GM18868 (cell line): ENCODE data around the gene DMAP1.

Experiments used
- ATAC-seq: cut with Tn5 transposase; IDR thresholded peaks from one replicate; pipeline ENCODE4 v1.9.1; 2021; ENCODE audit warnings: mild to moderate bottlenecking, moderate library complexity; ENCODE audit not compliant: unreplicated experiment

DMAP1 gene

DNA sequence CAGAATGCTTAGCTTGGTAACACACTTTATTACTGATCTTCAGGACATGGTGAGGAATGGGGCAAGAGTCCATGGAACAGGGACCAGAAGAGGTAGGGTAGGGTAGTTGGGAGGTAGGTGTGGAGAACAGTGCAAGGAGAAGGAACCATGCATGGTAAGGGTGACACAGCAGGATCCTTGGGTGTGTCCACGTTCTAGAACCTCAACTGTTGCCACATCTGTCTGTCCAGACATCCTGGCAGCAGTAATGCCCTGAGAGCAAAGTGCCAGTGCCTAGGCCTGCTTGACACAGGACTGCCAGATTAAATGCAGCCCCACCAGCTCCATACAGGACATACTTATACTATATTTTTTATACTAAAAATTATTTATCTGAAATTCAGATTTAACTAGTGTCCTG lies 13.9 kb downstream of the DMAP1 start:
- no peak for ATAC-seq

DNA sequence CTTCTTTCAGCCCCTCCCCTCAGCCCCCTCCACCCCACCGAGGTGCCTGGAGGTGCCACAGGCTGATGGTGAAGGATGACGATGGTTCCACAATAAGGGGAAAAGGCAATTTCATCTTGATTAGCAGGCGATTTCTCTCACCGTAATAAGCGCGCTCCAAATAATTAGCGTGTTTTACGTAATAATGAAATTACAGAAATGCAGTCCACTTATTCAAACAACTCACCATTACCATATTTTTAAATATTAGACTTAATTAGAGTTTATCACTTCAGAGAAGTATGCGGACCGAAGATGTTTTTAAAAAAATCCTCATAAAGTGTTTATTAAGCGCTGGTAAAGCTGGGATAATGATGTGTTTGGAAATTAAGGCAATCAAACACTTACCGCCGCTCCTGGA lies 14.9 kb downstream of the DMAP1 start:
- no peak for ATAC-seq

DNA sequence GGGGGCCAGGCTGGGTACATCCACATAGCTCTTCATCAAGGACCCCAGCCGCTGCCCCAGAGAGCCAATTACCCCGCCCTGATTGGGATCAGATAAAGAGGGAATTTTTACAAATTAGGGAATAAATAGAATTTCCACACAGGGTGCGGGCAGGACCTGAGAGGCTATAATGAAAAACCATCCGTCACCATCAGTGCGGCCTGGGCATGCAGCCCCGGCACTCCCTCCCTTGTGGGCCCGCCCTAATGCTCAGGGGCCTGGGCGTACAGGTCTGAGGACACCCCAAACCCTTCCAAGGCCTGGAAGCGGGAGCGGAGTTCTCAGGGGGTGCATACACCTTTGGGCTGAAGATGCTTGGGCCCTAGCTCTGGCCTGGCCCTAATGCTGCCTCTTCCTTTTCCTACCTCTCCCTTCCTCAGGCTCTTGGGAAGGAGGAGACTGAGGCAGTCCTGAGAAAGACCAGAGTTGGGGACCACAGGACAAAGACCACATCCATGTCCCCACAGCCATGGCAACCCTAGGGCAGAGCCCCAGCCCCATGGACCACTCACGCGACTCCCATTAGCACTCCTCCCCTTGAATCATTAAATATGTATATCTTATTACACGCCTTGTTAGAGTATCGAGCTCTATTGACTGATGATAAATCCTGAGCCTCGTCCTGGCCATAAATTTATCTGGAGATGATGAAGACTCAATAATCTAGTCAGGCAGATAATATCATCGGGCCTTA lies 16.3 kb downstream of the DMAP1 start:
- ATAC-seq: no peak

DNA sequence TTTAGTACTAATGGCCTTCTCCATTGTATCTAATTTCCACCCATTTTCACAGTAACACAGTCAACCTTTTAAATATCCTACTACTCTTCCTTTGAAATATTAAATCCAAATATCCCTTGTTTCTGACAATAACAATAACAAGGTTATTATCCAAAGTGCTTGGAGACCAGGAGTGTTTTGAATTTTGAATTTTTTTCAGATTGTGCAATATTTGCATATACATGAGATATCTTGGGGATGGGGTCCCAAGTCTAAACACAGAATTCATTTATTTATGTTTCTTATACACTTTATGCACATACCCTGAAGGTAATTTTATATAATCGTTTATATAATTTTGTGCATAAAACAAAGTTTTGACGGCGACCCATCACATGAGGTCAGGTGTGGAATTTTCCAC lies 17.5 kb downstream of the DMAP1 start:
- no peak for ATAC-seq

DNA sequence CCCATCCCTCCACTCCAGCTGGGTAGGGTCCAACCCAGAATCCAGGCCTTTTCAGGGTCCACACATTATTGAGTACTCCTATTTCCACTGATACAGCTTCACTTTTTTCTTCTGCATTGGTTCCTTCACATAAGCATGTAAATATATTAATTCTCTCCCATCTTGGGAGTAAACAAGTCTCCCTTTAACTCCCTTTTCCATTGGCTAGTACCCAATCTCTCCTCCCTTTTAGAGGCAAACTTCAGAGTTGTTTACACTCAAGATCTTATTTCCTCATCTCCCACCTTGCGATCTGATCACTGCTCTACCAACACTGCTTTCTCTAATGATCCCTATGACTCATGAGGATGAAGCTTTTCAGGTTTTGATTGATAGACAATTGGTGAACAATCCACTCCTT lies 20.3 kb downstream of the DMAP1 start:
- no peak for ATAC-seq

DNA sequence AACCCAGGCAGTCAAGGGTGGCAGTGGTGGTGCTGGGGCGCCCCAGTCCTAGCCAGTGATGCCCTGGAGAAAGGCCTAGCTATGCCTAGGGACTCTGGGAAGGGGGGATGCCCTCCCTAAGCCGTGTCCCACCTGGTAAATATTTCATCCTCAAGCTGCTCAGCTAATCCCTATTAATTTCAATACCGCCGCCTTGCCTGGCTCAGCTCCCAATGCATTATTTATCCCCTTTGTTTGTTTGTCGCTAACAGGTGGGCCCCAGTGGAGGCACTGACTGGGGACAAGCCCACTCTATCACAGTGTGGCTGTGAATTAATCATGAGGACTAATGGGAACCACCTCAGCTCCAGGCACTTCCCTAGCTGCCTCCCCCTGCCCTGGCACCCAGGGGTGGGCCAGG lies 22.5 kb downstream of the DMAP1 start:
- no peak for ATAC-seq

DNA sequence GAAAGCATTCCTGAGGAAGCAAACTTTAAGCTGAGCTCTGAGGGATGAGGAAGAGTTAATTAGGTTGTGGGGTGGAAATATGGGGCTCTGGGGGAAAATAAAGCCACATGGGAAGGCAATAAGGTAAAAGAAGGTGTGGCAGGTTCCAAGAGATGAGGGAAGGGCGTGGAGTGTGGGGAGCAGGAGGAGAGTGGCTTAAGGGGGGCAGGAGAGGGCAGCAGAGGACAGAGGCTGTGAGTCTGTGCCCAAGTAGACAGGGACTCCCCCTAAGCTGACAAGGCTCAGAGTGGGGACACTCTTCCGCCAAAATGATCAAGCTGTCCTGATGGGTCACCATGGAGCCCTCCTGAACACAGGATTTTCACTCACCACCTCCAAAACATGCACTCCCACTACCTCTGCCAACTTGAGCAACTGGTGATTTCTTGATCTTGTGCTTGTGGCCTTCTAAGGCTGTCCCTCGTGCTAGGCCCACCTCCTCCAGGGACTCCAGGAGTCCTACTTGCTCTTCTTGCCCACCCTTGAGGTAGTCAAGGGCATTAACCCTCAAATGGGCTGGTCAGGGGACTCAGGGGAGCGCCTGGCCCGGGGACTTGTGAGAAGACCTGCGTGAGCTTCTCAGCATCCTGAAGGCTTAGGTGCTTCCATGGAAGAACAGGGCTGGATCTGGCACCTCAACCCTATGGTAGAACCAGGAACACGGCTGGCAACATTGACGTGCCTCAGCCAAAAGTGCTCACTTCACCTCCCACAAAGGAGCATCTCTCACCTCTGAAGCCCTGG lies 23.4 kb downstream of the DMAP1 start:
- no peak for ATAC-seq

DNA sequence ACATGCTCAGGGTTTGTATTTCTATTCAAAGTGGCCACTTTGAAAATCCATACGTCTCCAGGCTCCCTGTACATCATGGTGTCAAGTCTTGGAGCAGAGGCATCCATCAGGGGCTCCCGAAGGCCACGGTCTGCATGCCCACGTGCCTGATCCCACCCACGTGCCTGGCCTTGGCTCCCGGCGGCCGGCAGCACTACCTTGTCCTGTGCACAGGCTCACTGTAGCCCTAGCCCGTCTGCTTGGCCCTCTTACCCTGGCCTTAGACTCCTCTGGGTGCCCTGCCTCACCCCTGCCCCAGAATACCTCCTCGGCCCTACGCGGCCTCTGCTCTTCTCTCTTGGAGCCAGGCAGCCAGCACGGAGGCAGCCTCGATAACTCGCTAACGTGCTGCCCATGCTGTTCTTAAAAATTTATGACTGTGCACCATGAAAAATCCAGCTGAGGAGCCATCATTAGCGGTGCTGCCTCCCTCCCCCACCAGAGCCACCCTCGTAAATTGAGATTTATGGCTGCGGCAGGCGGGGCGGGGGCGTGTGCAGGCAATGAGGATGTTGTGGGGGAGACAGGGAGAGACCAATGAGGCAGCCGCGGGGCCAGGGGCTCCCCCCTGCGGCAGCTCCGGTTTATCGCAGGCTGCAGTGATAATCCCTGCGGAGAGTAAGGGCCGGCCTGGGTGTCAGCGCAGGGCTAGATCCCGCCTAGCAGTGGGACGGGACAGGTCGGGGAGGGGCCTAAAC lies 24.6 kb downstream of the DMAP1 start:
- peak; percentile 70 for ATAC-seq

DNA sequence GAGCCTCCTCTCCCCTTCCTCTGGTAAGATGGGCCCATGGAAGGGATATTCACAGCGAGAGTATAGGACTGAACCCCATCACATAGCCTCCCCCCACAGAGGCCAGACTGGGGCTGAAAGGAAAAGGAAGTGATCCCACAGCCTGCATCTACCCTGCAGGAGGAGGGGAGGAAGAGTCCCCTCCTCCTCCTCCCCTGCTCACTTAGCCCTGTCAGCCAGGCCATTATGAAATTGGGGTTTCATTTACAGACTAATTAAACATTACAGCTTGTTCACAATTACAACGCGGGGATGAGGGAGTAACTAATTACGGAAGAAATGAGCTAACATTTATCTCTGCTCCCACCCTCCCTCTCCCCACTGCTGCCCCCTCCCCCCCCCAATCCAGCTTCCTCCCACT lies 25.4 kb downstream of the DMAP1 start:
- no peak for ATAC-seq

DNA sequence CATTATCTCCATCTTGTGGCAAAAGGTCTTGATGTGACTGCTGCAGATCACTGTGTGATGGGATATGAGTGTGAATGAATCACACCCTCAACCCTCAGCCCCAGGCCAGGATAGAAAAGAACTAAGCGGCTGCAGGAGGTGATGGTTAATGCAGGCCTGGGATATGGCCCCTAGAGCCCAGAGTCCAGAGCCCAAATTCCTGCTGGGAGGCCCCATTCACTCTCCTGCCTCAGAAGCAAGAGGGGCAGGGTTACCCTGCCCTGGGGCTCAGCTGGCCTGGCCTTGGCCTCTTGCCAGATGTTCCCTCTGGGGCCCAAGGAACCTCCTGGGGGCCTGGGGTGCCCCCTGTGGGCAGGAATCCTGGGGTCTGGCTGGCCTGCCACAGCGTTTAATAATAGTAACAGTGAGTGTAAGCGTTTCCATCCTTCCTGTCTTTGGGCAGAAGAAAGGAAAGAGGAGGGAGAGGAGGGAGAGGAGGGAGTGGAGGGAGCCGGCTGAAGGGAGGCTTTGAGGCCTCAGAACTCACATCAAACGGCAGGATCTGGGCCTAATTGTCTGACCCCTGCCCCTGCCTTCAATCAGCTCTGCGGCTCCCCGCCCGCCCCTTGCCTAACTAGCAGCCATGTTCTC lies 26.2 kb downstream of the DMAP1 start:
- ATAC-seq: no peak

DNA sequence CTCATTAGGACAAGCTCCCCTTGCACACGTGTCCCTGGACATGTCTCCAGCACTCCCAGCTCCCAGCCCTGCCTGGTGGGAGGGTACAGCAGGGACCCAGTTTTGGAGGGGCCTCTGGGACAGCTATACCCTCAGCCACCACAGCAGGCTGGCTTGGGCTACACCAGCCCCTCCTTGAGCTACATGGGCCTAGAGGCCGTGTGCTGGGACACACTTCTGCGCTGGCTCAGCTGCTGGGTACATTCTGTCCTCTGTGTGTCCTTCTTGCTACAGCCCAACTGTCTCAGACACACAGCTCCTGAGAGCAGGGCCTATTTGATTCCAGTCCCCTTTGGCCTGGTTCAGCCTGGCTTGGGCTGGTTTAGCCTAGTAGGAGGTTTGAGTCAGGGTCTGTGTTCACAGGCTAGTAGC lies 26.7 kb downstream of the DMAP1 start:
- ATAC-seq: no peak

DNA sequence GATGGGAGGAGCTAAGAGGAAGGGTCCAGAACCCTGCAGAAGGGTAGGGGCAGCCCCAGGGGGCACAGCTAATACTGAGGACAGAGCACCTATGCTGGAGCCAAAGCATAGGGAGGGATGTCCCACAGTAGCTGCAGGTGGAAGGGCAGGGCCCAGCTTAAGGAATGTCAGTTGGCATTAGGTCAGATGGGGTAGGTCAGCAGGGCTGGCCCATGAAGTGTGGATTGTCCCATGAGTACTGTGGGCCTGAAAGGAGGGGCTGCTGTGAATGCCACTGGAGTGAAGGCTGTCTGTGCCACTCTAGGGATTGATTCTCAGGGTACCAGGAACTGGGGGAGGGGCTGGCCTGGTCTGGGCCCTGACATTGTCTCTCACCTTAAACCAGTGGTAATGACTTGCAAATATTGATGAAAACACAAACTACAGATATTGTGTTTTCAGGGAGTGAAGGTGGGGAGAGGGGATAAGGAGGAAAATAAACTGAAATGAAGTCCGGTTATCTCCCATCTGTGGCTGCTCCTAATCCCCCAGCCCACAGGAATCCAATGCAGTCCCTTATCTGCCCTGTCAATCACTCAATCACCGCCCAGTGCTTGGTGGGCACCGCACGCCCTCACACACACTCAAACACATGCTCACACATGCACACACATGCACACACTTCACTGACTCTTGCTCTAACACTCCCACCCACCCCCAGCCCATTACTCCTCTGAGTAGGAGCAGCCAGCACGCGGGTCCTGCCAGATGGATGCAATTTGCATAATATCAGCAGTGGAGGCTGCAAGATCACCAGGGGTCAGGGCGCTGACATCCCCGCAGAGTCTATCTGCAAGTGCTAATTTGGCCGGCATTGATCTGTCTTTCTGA lies 27.8 kb downstream of the DMAP1 start:
- no peak for ATAC-seq

DNA sequence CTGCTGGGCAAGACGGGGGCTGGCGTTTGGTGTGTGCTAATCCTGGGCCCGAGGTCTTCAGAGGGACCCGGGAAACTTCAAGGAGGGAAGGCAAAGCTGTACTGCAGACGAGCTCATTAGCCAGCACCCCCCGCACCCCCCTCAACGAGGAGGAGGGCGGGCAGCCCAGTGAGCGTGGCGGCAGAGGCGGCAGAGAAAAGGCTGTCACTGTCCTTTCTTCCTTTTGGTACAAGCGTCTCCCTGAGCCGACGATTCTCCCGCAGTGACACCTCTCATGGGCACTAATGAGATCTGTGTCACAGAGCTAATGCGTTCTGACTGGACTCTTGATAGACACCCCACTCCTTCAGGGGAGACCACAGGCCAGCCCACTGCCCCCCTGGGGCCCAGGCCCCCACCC lies 29.5 kb downstream of the DMAP1 start:
- ATAC-seq: no peak

DNA sequence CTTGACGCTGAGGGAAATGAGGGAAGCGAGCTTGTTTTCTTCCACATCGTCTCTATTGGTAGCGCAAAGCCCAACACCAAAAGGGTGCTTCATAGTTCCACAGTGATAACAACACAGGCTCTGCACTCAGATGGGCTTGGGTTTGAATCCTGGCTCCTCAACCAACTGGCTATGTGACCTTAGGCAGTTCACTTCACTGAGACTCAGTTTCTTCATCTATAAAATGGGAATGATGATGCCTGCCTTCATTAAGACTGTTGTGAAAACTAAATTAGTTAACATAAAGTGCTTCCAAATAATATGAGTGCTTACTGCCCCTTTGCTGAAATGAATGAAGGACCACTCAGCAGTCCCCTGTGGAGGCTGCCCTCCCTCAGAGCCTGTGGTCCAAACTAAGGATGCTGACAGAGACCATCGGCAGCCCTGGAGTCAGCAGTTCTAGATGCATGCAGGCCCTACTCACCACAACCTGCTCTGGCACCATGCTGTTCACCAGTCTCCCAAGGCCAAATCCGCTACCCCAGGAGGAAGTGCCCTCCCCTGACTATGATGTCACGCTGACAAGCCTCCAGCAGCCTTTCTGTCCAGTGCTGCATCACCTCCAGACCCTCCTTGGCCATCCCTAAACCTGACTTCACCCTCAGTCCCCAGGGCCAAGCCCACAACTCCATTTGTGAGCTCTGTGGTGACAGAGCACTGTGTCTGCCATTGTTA lies 30.7 kb downstream of the DMAP1 start:
- ATAC-seq: no peak

DNA sequence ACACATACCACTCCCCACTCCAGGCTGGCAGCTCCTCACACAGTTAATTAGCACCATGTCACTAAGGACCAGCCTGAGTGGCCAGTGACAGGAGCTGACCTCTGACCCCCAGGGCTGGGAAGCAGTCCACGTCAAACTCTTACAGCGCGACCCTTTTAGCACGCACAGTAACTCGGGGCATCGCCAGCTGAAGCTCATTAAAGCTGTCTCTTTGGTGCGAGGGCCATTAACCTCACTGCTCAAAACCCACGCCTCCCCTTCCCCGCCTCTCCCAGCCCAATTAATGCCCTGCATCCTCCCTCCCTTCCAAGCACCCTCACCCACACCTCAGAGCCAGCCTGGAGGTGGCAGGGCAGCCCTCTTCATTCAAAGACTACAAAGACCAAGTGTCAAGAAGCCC lies 31.7 kb downstream of the DMAP1 start:
- no peak for ATAC-seq

DNA sequence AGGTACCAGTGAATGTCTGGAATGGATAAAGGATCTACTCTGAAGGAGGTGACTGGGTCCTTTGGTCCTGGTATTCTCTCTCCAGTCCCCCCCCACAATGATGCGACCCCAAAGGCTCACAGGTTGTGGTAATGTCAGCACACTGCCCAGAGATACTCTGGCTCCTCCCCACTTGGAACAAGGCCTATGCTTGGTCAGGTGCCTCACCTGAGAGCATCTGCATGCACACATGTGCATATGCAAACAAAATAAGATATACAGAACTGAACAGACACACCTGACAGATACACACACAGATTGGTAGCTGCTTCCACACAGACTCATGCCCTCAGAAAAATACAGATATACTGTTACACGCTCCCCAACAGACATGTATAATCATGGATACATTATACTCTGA lies 33.5 kb downstream of the DMAP1 start:
- ATAC-seq: no peak

DNA sequence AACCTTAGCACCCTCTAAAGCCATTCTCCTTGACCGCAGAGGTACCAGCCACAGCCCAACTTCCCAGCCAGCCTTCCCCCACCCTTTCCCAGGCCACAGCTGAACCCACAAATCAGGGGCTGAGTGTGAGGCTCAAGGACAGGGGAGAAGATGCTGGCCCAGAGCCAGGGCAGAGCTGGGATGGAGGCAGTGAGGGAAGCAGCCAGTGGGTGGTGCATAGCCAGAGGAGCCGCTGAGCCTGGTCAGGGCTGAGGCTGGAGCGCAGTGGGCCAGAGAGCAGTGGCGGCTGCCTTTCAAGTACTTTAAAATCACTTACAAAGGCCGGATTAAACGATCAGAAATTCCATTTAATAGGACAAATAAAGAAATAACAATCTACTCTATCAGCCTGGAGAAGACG lies 36.3 kb downstream of the DMAP1 start:
- ATAC-seq: no peak

DNA sequence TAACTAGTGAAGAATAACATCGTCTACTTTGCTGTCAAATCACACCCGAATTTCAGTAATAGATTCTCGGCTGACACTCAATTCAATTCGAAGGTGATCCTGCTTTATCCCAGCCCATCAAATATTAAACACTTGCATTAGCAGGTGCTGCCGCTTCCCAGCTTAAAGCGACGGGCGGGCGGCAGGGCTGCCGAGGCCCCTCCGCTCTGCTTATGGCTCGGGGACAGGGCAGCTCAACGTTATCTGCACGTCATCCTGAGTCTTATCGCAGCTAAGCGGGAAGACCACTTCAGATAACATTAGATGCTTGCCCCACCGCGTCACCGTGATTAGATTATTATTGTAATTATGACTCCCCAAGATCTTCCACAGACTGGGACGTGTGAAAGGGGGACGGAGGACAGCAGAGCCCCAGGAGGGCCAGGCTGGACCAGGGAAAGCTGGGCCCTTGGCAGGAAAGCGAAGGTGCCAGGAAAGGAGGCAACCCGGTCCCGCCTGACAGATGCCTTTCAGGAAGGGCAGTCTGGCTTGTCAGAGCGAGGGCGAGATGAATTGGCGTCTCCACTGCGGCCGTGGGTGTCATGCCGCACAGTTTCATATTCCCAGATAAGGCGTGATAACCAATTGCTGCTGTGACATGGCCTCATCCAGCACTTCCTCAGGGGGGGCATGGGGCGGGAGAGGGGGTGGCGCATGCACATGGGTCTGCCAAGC lies 37.0 kb downstream of the DMAP1 start:
- no peak for ATAC-seq

DNA sequence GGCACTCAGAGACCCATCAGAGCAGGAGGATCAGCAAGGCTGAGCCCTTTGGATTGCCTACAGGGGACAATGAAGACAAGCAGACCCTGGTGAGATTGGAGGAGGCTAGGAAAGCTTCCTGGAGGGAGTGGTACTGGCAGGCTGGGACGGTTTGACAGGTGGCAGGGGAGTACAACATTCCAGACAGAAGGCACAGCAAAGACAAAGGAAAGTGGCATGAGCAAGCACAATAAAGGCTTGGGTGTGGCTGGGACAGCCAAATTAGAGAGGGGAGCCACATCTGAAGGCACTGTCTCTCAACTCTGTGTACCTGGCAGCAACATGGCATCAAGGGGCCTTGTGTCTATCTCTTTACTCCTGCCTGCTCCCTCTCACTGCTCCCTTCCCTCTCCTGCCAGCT lies 38.2 kb downstream of the DMAP1 start:
- no peak for ATAC-seq
